Endothelial cell of umbilical vein (primary cell): ENCODE results near the gene FBN2. TPM values are rescaled to one million over a fixed set of nuclear protein-coding genes. Genes with fewer than 3 reads are reported as not detected.

Source experiments
- BruUV-seq: library from RNA; stranded (reverse); fragments of 400-500 nt; replicated peaks from 2 replicates; lab custom pipeline; 2021; lab: Mats Ljungman, UMichigan
- CTCF ChIA-PET: fragments of 300-600, 350-600 bp; sonication (Branson Sonifier 250); formaldehyde crosslinking; loops from one replicate; lab custom pipeline; 2021; ENCODE audit warnings: antibody characterized with exemption, inconsistent platforms; lab: Charles Lee
- POLR2A ChIA-PET: fragments of 300-600, 350-600 bp; sonication (Branson Sonifier 250); formaldehyde crosslinking; loops from one replicate; lab custom pipeline; 2021; ENCODE audit warnings: antibody characterized with exemption, inconsistent platforms; lab: Charles Lee
- DNase-seq: peaks from one replicate; pipeline ENCODE4 v3.0.0-alpha.2; 2011; ENCODE audit warnings: low read depth, low spot score
- FAIRE-seq: peaks from 2 replicates; lab custom pipeline; 2011; peaks lifted over from hg19 to GRCh38; lab: Jason Lieb, UNC
- H2AFZ ChIP-seq: 2 replicates; pipeline ENCODE4 v1.6.0; 2012; ENCODE audit warnings: low read depth, low read length, control low read depth, inconsistent platforms
- H3K27ac ChIP-seq: 2 replicates; pipeline ENCODE4 v1.5.1; 2011; ENCODE audit warnings: low read depth, mild to moderate bottlenecking, control low read depth, low read length, moderate library complexity; ENCODE audit not compliant: insufficient read depth
- H3K27me3 ChIP-seq, 2 experiments: 2 replicates each; pipeline versions ENCODE4 v1.6.0 to v1.6.1; 2011; ENCODE audit warnings: low read length in 2 of 2, mixed read lengths in 1 of 2; ENCODE audit not compliant: control insufficient read depth in 2 of 2, insufficient read depth in 2 of 2
- H3K36me3 ChIP-seq, 2 experiments: 2 replicates in 1 of 2; 3 replicates in 1 of 2; pipeline ENCODE4 v1.5.1; 2011; ENCODE audit warnings: low read length in 2 of 2, mild to moderate bottlenecking in 1 of 2, moderate library complexity in 1 of 2; ENCODE audit not compliant: control insufficient read depth in 2 of 2, insufficient read depth in 2 of 2; ENCODE audit errors: extremely low read depth in 1 of 2
- H3K4me1 ChIP-seq: 3 replicates; pipeline ENCODE4 v1.5.1; 2011; ENCODE audit warnings: mild to moderate bottlenecking, low read length; ENCODE audit not compliant: control insufficient read depth, insufficient read depth; ENCODE audit errors: extremely low read depth
- H3K4me2 ChIP-seq: 2 replicates; pipeline ENCODE4 v1.6.1; 2011; ENCODE audit warnings: low read length, control low read depth, mixed read lengths; ENCODE audit not compliant: insufficient read depth
- H3K4me3 ChIP-seq, 3 experiments: fragments of 200-600 bp in 1 of 3; sonication (generic), shearing (Covaris generic) in 1 of 3; replicated peaks in 1 of 3; 2 replicates each; pipeline ENCODE4 v1.5.1; 2011 to 2016; ENCODE audit warnings: control low read depth in 3 of 3, low read length in 3 of 3, mild to moderate bottlenecking in 2 of 3, inconsistent platforms in 1 of 3, low read depth in 1 of 3, moderate library complexity in 1 of 3; ENCODE audit not compliant: insufficient read depth in 1 of 3
- H3K79me2 ChIP-seq: 2 replicates; pipeline ENCODE4 v1.6.0; 2012; ENCODE audit warnings: low read length, inconsistent platforms; ENCODE audit not compliant: control insufficient read depth, insufficient read depth
- H3K9ac ChIP-seq: replicated peaks from 2 replicates; pipeline ENCODE3; 2011; ENCODE audit warnings: low read length, control low read depth; ENCODE audit not compliant: insufficient read depth; ENCODE audit errors: extremely low read depth
- H3K9me1 ChIP-seq: replicated peaks from 3 replicates; pipeline ENCODE4 v1.6.0; 2011; ENCODE audit warnings: mild to moderate bottlenecking, low read length; ENCODE audit not compliant: control insufficient read depth, insufficient read depth; ENCODE audit errors: extremely low read depth
- H3K9me3 ChIP-seq: replicated peaks from 2 replicates; pipeline ENCODE4 v1.5.1; 2012; ENCODE audit warnings: low read length, inconsistent platforms; ENCODE audit not compliant: control insufficient read depth, insufficient read depth
- H4K20me1 ChIP-seq: replicated peaks from 2 replicates; pipeline ENCODE3; 2011; ENCODE audit warnings: mild to moderate bottlenecking, low read length; ENCODE audit not compliant: control insufficient read depth, insufficient read depth; ENCODE audit errors: extremely low read depth
- EZH2 ChIP-seq: IDR thresholded peaks from 2 replicates; pipeline ENCODE4 v1.6.1; 2012; ENCODE audit warnings: borderline replicate concordance, low read depth, mild to moderate bottlenecking, moderate library complexity, low read length, inconsistent platforms; ENCODE audit not compliant: severe bottlenecking
- FOS ChIP-seq: IDR thresholded peaks from 2 replicates; pipeline ENCODE4 v1.6.1; 2011; ENCODE audit warnings: mild to moderate bottlenecking, low read length, moderate library complexity, borderline replicate concordance; ENCODE audit not compliant: insufficient read depth
- GATA2 ChIP-seq: IDR thresholded peaks from 2 replicates; pipeline ENCODE4 v1.7.0; 2011; ENCODE audit warnings: low read depth, mild to moderate bottlenecking, moderate library complexity, mixed read lengths, low read length; ENCODE audit not compliant: insufficient read length, insufficient read depth
- JUN ChIP-seq: IDR thresholded peaks from 2 replicates; pipeline ENCODE4 v1.6.1; 2011; ENCODE audit warnings: borderline replicate concordance, low read depth; ENCODE audit not compliant: insufficient read length, insufficient read depth
- MYC ChIP-seq: IDR thresholded peaks from one replicate; pipeline ENCODE4 v1.6.1; 2011; ENCODE audit warnings: mild to moderate bottlenecking, low read depth, low read length
- POLR2A ChIP-seq: IDR thresholded peaks from 2 replicates; pipeline ENCODE4 v1.6.1; 2012; ENCODE audit warnings: low read depth, mild to moderate bottlenecking, control low read depth, low read length
- POLR2AphosphoS5 ChIP-seq: IDR thresholded peaks from 2 replicates; pipeline ENCODE4 v1.6.1; 2012; ENCODE audit warnings: low read depth, mild to moderate bottlenecking, control low read depth, low read length, moderate library complexity; ENCODE audit not compliant: insufficient read depth
- dilution Hi-C: fragments of 300-500 bp; cut with MboI; formaldehyde crosslinking; loops from one replicate; pipeline ENCODE4 v1.15.0; 2019; ENCODE audit warnings: low sequenced_read_pairs; ENCODE audit not compliant: extremely low pct_ligation_motif_present
- intact Hi-C: fragments of 100-400 bp; cut with micrococcal nuclease; formaldehyde crosslinking; loops from one replicate; pipeline ENCODE4 v1.10.0; 2022
- polyA plus RNA-seq, 4 experiments: library from polyadenylated mRNA; depleted of rRNA in 3 of 4; stranded (reverse) in 3 of 4; unstranded in 1 of 4; fragments of >200 nt; gene quantifications; 2 replicates each; pipeline versions ENCODE4 v1.2.1 to v1.2.3, GENCODE V29; 2011 to 2012; ENCODE audit warnings: missing spikeins in 1 of 4
- total RNA-seq: library from RNA; stranded (reverse); gene quantifications from 2 replicates; pipeline ENCODE4 v1.2.3, GENCODE V29; 2021
- TF ChIP-seq, protein P1 (sequence below): IDR thresholded peaks from 2 replicates; pipeline ENCODE4 v1.6.1; 2011; ENCODE audit not compliant: insufficient read depth, insufficient read length
- TF ChIP-seq, protein P2 (sequence below), 2 donors: IDR thresholded peaks; 1 replicate in 1 of 2; 2 replicates in 1 of 2; pipeline ENCODE4 v1.5.1; 2011; ENCODE audit warnings: low read length in 2 of 2, mild to moderate bottlenecking in 2 of 2, moderate library complexity in 2 of 2, control low read depth in 1 of 2, inconsistent platforms in 1 of 2, low read depth in 1 of 2; ENCODE audit not compliant: insufficient read depth in 1 of 2; ENCODE audit errors: extremely low read depth in 1 of 2

FBN2 gene
- total and polyA plus RNA-seq, 2 donors (not counting 3 experiments of a cell fraction or from before 2014, with no cell fraction given): 21.8 to 57.4 TPM

DNA sequence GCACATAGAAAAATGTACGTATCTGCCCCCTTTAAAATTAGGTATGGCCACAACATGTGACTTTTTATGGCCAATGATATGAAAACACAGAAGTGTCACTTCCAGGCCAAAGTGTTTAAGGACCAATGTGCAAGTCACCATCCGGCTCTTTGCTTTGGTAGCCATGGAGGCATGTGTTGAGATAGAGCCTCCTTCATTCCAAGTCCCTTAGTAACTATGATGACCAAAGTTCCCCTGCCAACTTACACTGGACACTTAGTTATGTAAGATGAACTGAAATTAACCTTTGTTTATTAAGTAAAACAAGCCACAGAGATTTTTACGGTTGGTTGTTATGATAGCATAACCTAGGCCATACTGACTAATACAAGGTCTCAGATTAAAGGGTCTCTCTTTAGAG, 51.0 kb downstream of the FBN2 start:
- TF ChIP-seq, protein P1, sequence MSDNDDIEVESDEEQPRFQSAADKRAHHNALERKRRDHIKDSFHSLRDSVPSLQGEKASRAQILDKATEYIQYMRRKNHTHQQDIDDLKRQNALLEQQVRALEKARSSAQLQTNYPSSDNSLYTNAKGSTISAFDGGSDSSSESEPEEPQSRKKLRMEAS: no peak
- no peak for TF ChIP-seq POLR2A
- dilution Hi-C loops: no loop called here

DNA sequence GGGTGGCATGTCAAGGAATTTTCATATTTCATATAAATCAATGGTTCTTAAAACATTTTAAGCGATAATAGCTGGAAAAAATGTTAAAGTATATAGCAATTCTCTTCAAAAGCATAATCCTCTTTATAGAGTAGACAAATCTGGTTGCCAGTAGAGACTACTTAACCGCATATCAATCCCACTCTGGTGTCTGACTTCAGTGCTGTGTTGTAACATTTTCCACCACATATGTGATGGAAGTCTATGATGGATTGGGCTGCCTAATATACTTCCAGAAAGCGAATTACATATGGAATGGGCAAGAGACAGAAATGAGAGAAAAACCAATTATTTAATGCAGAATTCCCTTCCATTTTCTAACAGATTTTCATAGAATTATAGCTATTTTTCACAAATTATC, 54.3 kb downstream of the FBN2 start:
- no peak for DNase-seq
- no peaks in the 10 kb centered on the region for H3K9me3 ChIP-seq
- no TSS peak for BruUV-seq
- no peaks in the 10 kb centered on the region for H4K20me1 ChIP-seq
- no peaks in the 10 kb centered on the region for H3K4me1 ChIP-seq
- H2AFZ ChIP-seq: no peak overlapping the region
- CTCF ChIA-PET: interaction anchor here (2.6 kb wide), 1 partner anchor 15 kb away, joined by 11 read pairs; no protein-coding TSS in a partner anchor
- no peaks in the 10 kb centered on the region for H3K9me1 ChIP-seq
- TF ChIP-seq, protein P1: no peak
- TF ChIP-seq POLR2AphosphoS5: no peak
- no peak for TF ChIP-seq JUN
- no peak for TF ChIP-seq GATA2
- no peak for TF ChIP-seq POLR2A
- TF ChIP-seq, protein P2, sequence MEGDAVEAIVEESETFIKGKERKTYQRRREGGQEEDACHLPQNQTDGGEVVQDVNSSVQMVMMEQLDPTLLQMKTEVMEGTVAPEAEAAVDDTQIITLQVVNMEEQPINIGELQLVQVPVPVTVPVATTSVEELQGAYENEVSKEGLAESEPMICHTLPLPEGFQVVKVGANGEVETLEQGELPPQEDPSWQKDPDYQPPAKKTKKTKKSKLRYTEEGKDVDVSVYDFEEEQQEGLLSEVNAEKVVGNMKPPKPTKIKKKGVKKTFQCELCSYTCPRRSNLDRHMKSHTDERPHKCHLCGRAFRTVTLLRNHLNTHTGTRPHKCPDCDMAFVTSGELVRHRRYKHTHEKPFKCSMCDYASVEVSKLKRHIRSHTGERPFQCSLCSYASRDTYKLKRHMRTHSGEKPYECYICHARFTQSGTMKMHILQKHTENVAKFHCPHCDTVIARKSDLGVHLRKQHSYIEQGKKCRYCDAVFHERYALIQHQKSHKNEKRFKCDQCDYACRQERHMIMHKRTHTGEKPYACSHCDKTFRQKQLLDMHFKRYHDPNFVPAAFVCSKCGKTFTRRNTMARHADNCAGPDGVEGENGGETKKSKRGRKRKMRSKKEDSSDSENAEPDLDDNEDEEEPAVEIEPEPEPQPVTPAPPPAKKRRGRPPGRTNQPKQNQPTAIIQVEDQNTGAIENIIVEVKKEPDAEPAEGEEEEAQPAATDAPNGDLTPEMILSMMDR (IDR thresholded peaks at IDR 0.05; ENCODE audit: extremely low read depth in 1 of 2, insufficient read depth in 1 of 2, low read depth in 1 of 2, low read length in 2 of 2): no peak
- TF ChIP-seq MYC: no peak
- no peak for TF ChIP-seq EZH2
- no peak for TF ChIP-seq FOS
- H3K9ac ChIP-seq: no peak overlapping the region
- POLR2A ChIA-PET: no interaction called here
- intact Hi-C loops (no loop called here), dilution Hi-C loops (no loop called here)
- H3K4me2 ChIP-seq: no peak overlapping the region
- H3K27ac ChIP-seq: no peak overlapping the region
- no peaks in the 10 kb centered on the region for H3K27me3 ChIP-seq
- no peak overlapping the region for H3K4me3 ChIP-seq
- H3K79me2 ChIP-seq: no peaks in the 10 kb centered on the region
- no peaks in the 10 kb centered on the region for H3K36me3 ChIP-seq
- no peak for FAIRE-seq

More for the DNA sequence above, 51.0 kb downstream of the FBN2 start:
- ChIA-PET POLR2A (no interaction called here), CTCF (no interaction called here)
- no peaks in the 10 kb centered on the region for H3K79me2 ChIP-seq
- H3K9me3 ChIP-seq: no peaks in the 10 kb centered on the region
- H3K9me1 ChIP-seq: no peaks in the 10 kb centered on the region
- H3K36me3 ChIP-seq: no peaks in the 10 kb centered on the region
- no TSS peak for BruUV-seq
- no peak overlapping the region for H3K9ac ChIP-seq
- FAIRE-seq (no peak), DNase-seq (no peak)
- intact Hi-C loops: no loop called here
- H3K4me3 ChIP-seq: no peak overlapping the region
- H4K20me1 ChIP-seq: no peaks in the 10 kb centered on the region
- peaks cover 7% of the 10 kb centered on the region for H3K4me1 ChIP-seq
- H3K27ac ChIP-seq: no peak overlapping the region
- no peak overlapping the region for H3K4me2 ChIP-seq
- no peak overlapping the region for H2AFZ ChIP-seq
- no peaks in the 10 kb centered on the region for H3K27me3 ChIP-seq
